Measurements from ENCODE around the gene EID3. TPM values are rescaled to one million over a fixed set of nuclear protein-coding genes. Genes with fewer than 3 reads are reported as not detected.

The EID3 gene
- total and polyA plus RNA-seq, 10 of the 15 experiments (the other 5 are each of a cell fraction or from before 2014, with no cell fraction given): 0.92 to 7.0 (median 4.3) TPM

GRCh38 chr12:104279164-104279563, 24.4 kb upstream of the EID3 start:
- ChIA-PET POLR2A (interaction anchor here (5.8 kb wide), 1 partner anchor 9 kb away, joined by 56 read pairs; no protein-coding TSS in a partner anchor), RAD21 (ENCODE audit: unreplicated experiment) (no interaction called here), SMC1A (ENCODE audit: uncharacterized antibody, unreplicated experiment) (no interaction called here), CTCF (no interaction called here)
- in situ Hi-C loops (cut with MboI) (no loop called here), intact Hi-C loops (cut with micrococcal nuclease; ENCODE audit: unreplicated experiment) (no loop called here)
- DNase-seq (ENCODE audit: low read depth, low spot score): no peak
- Histone ChIP-seq H4K20me1 (ENCODE audit: control insufficient read depth, insufficient read depth) (no peaks in the 10 kb centered on the region), H3K4me1 (ENCODE audit: control insufficient read depth, insufficient read depth, low read length) (peaks cover 11% of the 10 kb centered on the region), H3K27me3 (replicated peaks in 1 of 2; ENCODE audit: control insufficient read depth in 2 of 2, insufficient read depth in 2 of 2, low read length in 1 of 2) (no peaks in the 10 kb centered on the region), H3K9ac (ENCODE audit: control insufficient read depth, insufficient read depth, low read length) (no peak overlapping the region), H3K9me3 (replicated peaks; ENCODE audit: control insufficient read depth, insufficient read depth, low read length) (no peaks in the 10 kb centered on the region), H3K4me2 (ENCODE audit: control insufficient read depth, insufficient read depth) (no peak overlapping the region), H3K36me3 (ENCODE audit: control insufficient read depth in 2 of 2, insufficient read depth in 2 of 2, low read length in 1 of 2) (no peaks in the 10 kb centered on the region), H3K4me3 (no peak overlapping the region), H3K27ac (ENCODE audit: control insufficient read depth, insufficient read depth) (no peak overlapping the region), H3K79me2 (ENCODE audit: control insufficient read depth, insufficient read depth, low read length) (no peaks in the 10 kb centered on the region), H2AFZ (ENCODE audit: control insufficient read depth, low read depth, low read length) (no peak overlapping the region)
- no TSS peak for BruUV-seq (replicated peaks)
- TF ChIP-seq NFXL1 (IDR thresholded peaks at IDR 0.05; ENCODE audit: borderline replicate concordance) (no peak), HCFC1 (IDR thresholded peaks at IDR 0.05; ENCODE audit: low read length) (no peak), NBN (IDR thresholded peaks at IDR 0.05) (no peak), GABPA (IDR thresholded peaks at IDR 0.05; ENCODE audit: low read depth) (no peak)
- no peak for ATAC-seq
- FAIRE-seq: no peak

DNA sequence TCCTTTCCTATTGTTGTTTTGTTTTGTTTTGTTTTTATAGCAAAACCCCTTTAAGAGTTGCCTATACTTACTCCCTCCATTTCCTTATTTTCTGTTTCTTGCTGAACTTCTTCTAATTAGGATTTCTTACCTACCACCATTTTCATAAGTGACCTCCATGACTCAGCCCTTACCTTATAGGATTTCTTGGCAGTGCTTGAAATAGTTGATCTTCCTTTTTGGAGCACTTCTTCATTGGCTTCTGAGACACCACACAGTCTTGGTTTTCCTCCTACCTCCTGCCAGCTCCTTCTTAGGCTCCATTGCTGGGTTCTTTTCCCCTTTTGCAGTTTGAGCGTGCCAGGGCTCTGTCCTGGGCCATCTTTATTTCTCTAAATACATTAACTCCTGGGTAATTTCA, 23.4 kb upstream of the EID3 start:
- no TSS peak for BruUV-seq (replicated peaks)
- 95% methylated on average over 1 of the region's 1 CpG for WGBS (ENCODE audit: insufficient coverage, insufficient replicate concordance, low lambda C conversion rate, missing lambda C conversion rate)
- Histone ChIP-seq H3K9ac (ENCODE audit: control insufficient read depth, insufficient read depth, low read length) (no peak overlapping the region), H3K36me3 (ENCODE audit: control insufficient read depth in 2 of 2, insufficient read depth in 2 of 2, low read length in 1 of 2) (no peaks in the 10 kb centered on the region), H4K20me1 (ENCODE audit: control insufficient read depth, insufficient read depth) (no peaks in the 10 kb centered on the region), H3K79me2 (ENCODE audit: control insufficient read depth, insufficient read depth, low read length) (no peaks in the 10 kb centered on the region), H3K27me3 (replicated peaks in 1 of 2; ENCODE audit: control insufficient read depth in 2 of 2, insufficient read depth in 2 of 2, low read length in 1 of 2) (no peaks in the 10 kb centered on the region), H3K4me1 (ENCODE audit: control insufficient read depth, insufficient read depth, low read length) (peaks cover 11% of the 10 kb centered on the region), H2AFZ (ENCODE audit: control insufficient read depth, low read depth, low read length) (no peak overlapping the region), H3K27ac (ENCODE audit: control insufficient read depth, insufficient read depth) (no peak overlapping the region), H3K4me2 (ENCODE audit: control insufficient read depth, insufficient read depth) (no peak overlapping the region), H3K4me3 (no peak overlapping the region), H3K9me3 (replicated peaks; ENCODE audit: control insufficient read depth, insufficient read depth, low read length) (no peaks in the 10 kb centered on the region)
- intact Hi-C loops (cut with micrococcal nuclease; ENCODE audit: unreplicated experiment) (loop anchor here (10.0 kb wide), 2 partner anchors 215 to 315 kb away; partner anchors contain the start of genes HCFC2 and TDG), in situ Hi-C loops (cut with MboI) (no loop called here)
- DNase-seq (ENCODE audit: low read depth, low spot score) (no peak), ATAC-seq (no peak), FAIRE-seq (no peak)
- ChIA-PET RAD21 (ENCODE audit: unreplicated experiment) (no interaction called here), SMC1A (ENCODE audit: uncharacterized antibody, unreplicated experiment) (interaction anchor here (0.6 kb wide), 1 partner anchor 12 kb away, joined by 4 read pairs; no protein-coding TSS in a partner anchor), POLR2A (no interaction called here), CTCF (no interaction called here)
- no peak for TF ChIP-seq NR2C1 (IDR thresholded peaks at IDR 0.05)

Measured in GM12878 (cell line).